Activated B cell treated with CpG ODN at 0.5 μM for 24 hours (primary cell): ENCODE measurements around the gene SPHK1. TPM values are rescaled to one million over a fixed set of nuclear protein-coding genes. Genes with fewer than 3 reads are reported as not detected.

Experiments used
- ATAC-seq: fragments of 200-7000 bp; cut with Tn5 transposase; one replicate; pipeline ENCODE4 v1.10.0; 2021; ENCODE audit warnings: low read depth, mild to moderate bottlenecking, moderate library complexity
- CTCF ChIA-PET: fragments of 350-600 bp; sonication (Branson Sonifier 250); formaldehyde crosslinking; loops from one replicate; lab custom pipeline; 2021; ENCODE audit warnings: antibody characterized with exemption; lab: Charles Lee
- POLR2A ChIA-PET: fragments of 350-600 bp; sonication (Branson Sonifier 250); formaldehyde crosslinking; loops from one replicate; lab custom pipeline; 2021; ENCODE audit warnings: antibody characterized with exemption; lab: Charles Lee
- DNase-seq: peaks from one replicate; pipeline ENCODE4 v3.0.0; 2022
- H3K27ac Mint-ChIP-seq: one replicate; pipeline ENCODE4 v1.8.0; 2020; ENCODE audit warnings: mixed read lengths
- H3K27me3 Mint-ChIP-seq: one replicate; pipeline ENCODE4 v1.8.0; 2021; ENCODE audit warnings: mixed read lengths
- H3K36me3 Mint-ChIP-seq: one replicate; pipeline ENCODE4 v1.8.0; 2021; ENCODE audit warnings: low read depth, mixed read lengths
- H3K4me1 Mint-ChIP-seq: one replicate; pipeline ENCODE4 v1.8.0; 2021; ENCODE audit warnings: mixed read lengths
- H3K4me3 Mint-ChIP-seq: one replicate; pipeline ENCODE4 v1.8.0; 2020; ENCODE audit warnings: mild to moderate bottlenecking, mixed read lengths
- H3K9me3 Mint-ChIP-seq: one replicate; pipeline ENCODE4 v1.8.0; 2020; ENCODE audit warnings: mixed read lengths
- CTCF ChIP-seq: fragments of 200-600 bp; IDR thresholded peaks from one replicate; pipeline ENCODE4 v1.8.0; 2022; ENCODE audit warnings: antibody characterized with exemption, mild to moderate bottlenecking
- intact Hi-C: fragments of 100-400 bp; cut with micrococcal nuclease; formaldehyde crosslinking; loops from one replicate; pipeline ENCODE4 v1.15.1; 2024
- total RNA-seq: library from RNA; stranded (reverse); gene quantifications from 2 replicates; pipeline ENCODE4 v1.2.3, GENCODE V29; 2022

SPHK1 gene, protein sequence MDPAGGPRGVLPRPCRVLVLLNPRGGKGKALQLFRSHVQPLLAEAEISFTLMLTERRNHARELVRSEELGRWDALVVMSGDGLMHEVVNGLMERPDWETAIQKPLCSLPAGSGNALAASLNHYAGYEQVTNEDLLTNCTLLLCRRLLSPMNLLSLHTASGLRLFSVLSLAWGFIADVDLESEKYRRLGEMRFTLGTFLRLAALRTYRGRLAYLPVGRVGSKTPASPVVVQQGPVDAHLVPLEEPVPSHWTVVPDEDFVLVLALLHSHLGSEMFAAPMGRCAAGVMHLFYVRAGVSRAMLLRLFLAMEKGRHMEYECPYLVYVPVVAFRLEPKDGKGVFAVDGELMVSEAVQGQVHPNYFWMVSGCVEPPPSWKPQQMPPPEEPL
- total RNA-seq: 1.1 and 1.3 TPM in 2 replicates

- H3K27ac Mint-ChIP-seq: peak within 1 kb of the TSS; percentile 71
- TF ChIP-seq CTCF: no peak
- DNase-seq (peak; percentile 77), ATAC-seq (peak; percentile 75)
- peaks cover 2% of the 10 kb centered on the region for H3K27me3 Mint-ChIP-seq
- ChIA-PET CTCF (interaction anchor here (0.6 to 3.2 kb wide), 15 partner anchors 7 to 258 kb away, joined by 3 to 29 read pairs (median 4); partner anchors contain the start of genes PRPSAP1 and UBE2O), POLR2A (interaction anchor here (0.5 to 3.9 kb wide), 9 partner anchors 8 to 540 kb away, joined by 3 to 29 read pairs (median 3); partner anchors contain the start of genes PRPSAP1, UBALD2, UNC13D and WBP2)
- intact Hi-C loops: loop anchor here (1.0 to 10.0 kb wide), 4 partner anchors 30 to 370 kb away; partner anchors contain the start of genes EXOC7, GALR2 and SRP68
- no peaks in the 10 kb centered on the region for H3K9me3 Mint-ChIP-seq
- H3K4me1 Mint-ChIP-seq: peaks cover 15% of the 10 kb centered on the region
- peak within 1 kb of the TSS; percentile 86 for H3K4me3 Mint-ChIP-seq
- H3K36me3 Mint-ChIP-seq: peaks cover 6% of the 10 kb centered on the region
Observed at GRCh38 chr17:76384222-76384986, at the start of gene SPHK1. SPHK1 (plus strand) TSS chr17:76384609; CDS start chr17:76385645, 1,036 bp downstream.

DNA sequence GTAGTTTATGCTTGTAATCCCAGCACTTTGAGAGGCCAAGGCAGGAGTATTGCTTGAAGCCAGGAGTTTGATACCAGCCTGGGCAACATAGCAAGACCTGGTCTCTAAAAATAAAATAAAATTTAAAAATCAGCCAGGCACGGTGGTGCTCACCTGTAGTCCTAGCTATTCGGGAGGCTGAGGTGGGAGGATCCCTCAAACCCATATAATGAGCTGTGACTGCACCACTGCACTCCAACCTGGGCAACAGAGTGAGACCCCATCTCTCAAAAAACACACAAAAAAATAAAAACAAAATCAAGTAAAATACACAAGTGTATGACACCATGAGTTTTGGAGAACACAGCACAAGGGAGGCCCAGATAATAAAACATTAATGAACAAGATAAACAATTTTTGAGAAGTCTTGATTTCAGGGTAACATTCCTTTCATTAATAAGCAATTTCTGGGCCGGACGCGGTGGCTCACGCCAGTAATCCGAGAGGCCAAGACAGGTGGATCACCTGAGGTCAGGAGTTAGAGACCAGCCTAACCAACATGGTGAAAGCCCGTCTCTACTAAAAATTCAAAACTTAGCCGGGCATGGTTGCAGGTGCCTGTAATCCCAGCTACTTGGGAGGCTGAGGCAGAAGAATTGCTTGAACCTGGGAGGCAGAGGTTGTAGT is 48.6 kb upstream of the SPHK1 start:
- POLR2A ChIA-PET: no interaction called here
- no peak for TF ChIP-seq CTCF
- intact Hi-C loops: no loop called here
- no peak overlapping the region for H3K4me3 Mint-ChIP-seq
- ATAC-seq: no peak
- H3K4me1 Mint-ChIP-seq: no peaks in the 10 kb centered on the region
- no peaks in the 10 kb centered on the region for H3K27me3 Mint-ChIP-seq
- no peaks in the 10 kb centered on the region for H3K9me3 Mint-ChIP-seq
- peaks cover 22% of the 10 kb centered on the region for H3K36me3 Mint-ChIP-seq
- CTCF ChIA-PET: no interaction called here
- DNase-seq: no peak
- H3K27ac Mint-ChIP-seq: no peak overlapping the region

GRCh38 chr17:76336756-76337412 is 47.5 kb upstream of the SPHK1 start:
- TF ChIP-seq CTCF: no peak
- intact Hi-C loops: no loop called here
- Mint-ChIP-seq H3K4me1 (no peaks in the 10 kb centered on the region), H3K36me3 (peaks cover 19% of the 10 kb centered on the region), H3K9me3 (no peaks in the 10 kb centered on the region), H3K27ac (no peak overlapping the region), H3K27me3 (no peaks in the 10 kb centered on the region), H3K4me3 (no peak overlapping the region)
- no peak for ATAC-seq
- no peak for DNase-seq
- CTCF ChIA-PET: no interaction called here
- POLR2A ChIA-PET: no interaction called here

- Mint-ChIP-seq H3K4me1 (no peaks in the 10 kb centered on the region), H3K27me3 (no peaks in the 10 kb centered on the region), H3K27ac (no peak overlapping the region), H3K36me3 (peaks cover 21% of the 10 kb centered on the region), H3K4me3 (no peak overlapping the region), H3K9me3 (no peaks in the 10 kb centered on the region)
- ChIA-PET CTCF (interaction anchor here (0.5 to 0.9 kb wide), 2 partner anchors 34 to 35 kb away, joined by 3 read pairs; no protein-coding TSS in a partner anchor), POLR2A (no interaction called here)
- TF ChIP-seq CTCF: no peak
- intact Hi-C loops: no loop called here
- no peak for DNase-seq
- ATAC-seq: no peak
Observed at GRCh38 chr17:76337413-76337777, 47.0 kb upstream of the SPHK1 start.
